Astrocyte of the spinal cord (primary cell): ENCODE measurements around the gene CIRBP.

Source experiments
- DNase-seq: peaks from one replicate; pipeline ENCODE4 v3.0.0; 2011; ENCODE audit warnings: low read depth, low spot score
- H3K4me3 ChIP-seq: 2 replicates; pipeline ENCODE4 v1.5.1; 2011; ENCODE audit warnings: low read depth, mild to moderate bottlenecking, low read length, moderate library complexity
- in situ Hi-C: cut with HindIII; loops from 2 replicates; pipeline ENCODE4 v1.10.0; 2017; ENCODE audit warnings: low sequenced_read_pairs
- TF ChIP-seq, protein P1 (sequence below): IDR thresholded peaks from 2 replicates; pipeline ENCODE4 v1.5.1; 2012; ENCODE audit warnings: low read depth, mild to moderate bottlenecking, low read length, inconsistent platforms

CIRBP gene

DNA sequence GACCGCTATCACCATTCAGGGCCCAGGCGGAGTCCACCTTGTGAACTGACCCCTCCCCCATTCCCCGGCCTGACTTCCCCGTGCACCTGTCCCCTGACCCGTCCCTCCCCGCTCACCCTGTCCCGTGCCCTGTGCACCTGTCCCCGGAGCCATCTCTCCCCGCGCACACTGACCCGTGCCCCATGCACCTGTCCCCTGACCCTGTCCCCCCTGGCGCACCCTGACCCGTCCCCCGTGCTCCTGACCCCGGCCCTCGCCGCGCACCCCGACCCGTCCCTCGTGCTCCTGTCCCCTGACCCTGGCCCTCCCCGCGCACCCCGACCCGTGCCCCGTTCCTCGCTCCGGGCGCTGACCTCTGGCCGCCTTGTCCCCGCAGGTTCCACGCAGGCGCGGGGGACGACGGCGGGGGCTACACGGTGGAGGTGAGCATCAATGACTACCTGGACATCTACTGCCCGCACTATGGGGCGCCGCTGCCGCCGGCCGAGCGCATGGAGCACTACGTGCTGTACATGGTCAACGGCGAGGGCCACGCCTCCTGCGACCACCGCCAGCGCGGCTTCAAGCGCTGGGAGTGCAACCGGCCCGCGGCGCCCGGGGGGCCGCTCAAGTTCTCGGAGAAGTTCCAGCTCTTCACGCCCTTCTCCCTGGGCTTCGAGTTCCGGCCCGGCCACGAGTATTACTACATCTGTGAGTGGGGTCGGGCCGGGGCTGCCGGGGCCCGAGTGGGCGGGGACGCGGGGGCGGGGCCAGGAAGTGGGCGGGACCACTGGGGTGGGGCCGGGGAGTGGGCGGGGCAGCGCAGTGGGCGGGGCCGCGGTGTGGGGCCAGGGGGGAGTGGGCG lies 26.3 kb downstream of the CIRBP start:
- no peak overlapping the region for H3K4me3 ChIP-seq
- in situ Hi-C loops = no loop called here
- no peak for DNase-seq
- TF ChIP-seq, protein P1, sequence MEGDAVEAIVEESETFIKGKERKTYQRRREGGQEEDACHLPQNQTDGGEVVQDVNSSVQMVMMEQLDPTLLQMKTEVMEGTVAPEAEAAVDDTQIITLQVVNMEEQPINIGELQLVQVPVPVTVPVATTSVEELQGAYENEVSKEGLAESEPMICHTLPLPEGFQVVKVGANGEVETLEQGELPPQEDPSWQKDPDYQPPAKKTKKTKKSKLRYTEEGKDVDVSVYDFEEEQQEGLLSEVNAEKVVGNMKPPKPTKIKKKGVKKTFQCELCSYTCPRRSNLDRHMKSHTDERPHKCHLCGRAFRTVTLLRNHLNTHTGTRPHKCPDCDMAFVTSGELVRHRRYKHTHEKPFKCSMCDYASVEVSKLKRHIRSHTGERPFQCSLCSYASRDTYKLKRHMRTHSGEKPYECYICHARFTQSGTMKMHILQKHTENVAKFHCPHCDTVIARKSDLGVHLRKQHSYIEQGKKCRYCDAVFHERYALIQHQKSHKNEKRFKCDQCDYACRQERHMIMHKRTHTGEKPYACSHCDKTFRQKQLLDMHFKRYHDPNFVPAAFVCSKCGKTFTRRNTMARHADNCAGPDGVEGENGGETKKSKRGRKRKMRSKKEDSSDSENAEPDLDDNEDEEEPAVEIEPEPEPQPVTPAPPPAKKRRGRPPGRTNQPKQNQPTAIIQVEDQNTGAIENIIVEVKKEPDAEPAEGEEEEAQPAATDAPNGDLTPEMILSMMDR = no peak

DNA sequence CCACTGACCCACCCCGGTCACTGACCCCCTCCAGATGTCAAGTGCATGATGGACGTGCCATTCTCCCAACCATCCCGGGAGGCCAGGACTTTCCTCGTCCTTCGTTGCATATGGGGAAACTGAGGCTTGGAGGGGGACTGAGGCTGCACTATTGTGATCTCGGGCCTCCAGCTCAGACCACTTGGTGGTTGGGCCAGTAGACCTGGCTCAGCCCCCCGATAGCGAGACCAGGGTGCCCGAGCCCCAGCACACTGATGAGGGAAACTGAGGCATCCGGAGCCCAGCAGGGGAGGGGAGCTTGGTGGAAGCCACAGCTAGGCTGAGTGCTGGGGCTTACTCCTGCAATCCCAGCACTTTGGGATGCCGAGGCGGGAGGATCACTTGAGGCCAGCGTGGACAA lies 26.9 kb downstream of the CIRBP start:
- no peak for DNase-seq
- TF ChIP-seq, protein P1 = no peak
- H3K4me3 ChIP-seq = no peak overlapping the region
- in situ Hi-C loops = no loop called here

DNA sequence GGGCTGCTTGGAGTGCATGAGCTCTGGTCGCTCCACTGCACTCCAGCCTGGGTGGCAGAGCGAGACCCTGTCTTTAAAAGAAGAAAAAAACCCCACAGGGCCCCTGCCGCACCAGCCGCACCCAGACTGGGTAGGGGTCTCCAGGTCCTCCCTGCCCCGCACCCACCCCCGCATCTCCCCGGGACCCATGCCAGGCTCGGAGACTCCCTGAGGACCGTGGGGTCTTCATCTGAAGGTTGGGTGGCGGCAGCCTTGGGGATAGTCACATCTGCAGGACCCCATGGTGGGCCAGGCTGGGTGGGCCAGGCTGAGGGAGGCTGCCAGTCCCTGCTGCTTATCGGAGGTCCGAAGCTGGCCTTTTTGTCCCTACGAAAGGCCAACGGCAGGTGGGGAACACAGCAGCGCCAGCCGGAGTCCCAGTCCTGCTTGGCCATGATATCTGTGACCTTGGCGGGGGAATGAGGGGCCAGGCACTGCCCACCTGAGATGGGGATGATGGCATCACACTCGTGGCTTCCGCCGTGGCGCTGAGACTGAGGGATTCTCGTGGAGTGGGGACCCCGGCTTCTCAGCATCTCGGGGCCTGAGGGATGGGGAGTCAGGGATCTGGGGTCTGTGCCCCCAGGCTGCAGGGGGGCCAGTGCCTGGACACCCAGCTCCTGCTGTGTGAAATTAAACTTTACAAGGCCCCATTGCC lies 27.6 kb downstream of the CIRBP start:
- in situ Hi-C loops = no loop called here
- DNase-seq = no peak
- no peak overlapping the region for H3K4me3 ChIP-seq
- TF ChIP-seq, protein P1 = no peak

DNA sequence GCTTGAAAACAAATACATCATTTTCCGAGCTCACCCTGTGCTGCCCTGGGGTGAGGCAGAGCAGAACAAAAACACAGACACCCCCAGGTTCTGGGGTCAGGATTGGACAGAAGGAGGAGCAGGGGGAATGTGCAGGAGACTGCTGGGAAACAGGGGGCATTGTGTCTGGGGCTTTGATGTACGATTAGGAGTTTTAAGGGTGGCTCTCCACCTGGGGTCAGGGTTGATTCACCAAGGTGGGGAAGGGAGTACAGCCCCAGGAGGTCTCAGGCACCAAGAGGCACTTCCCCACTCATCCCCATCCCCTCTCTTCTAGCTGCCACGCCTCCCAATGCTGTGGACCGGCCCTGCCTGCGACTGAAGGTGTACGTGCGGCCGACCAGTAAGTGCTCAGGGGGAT lies 29.1 kb downstream of the CIRBP start:
- no peak overlapping the region for H3K4me3 ChIP-seq
- in situ Hi-C loops = no loop called here
- TF ChIP-seq, protein P1 = no peak
- DNase-seq = no peak

DNA sequence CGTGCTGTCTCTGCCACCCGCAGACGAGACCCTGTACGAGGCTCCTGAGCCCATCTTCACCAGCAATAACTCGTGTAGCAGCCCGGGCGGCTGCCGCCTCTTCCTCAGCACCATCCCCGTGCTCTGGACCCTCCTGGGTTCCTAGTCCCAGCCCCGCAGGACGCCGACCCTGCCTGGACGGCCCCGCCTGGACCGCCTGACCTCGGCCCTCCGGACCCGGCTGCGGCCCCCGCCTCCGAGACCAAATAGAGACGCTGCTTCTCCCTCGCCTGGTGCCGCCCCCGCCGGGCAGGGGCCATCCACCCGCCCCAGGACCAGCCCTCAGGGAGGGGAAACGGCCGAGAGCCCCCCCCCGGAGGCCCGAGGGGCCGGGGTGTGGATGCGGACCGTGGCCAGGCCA lies 30.7 kb downstream of the CIRBP start:
- no peak overlapping the region for H3K4me3 ChIP-seq
- in situ Hi-C loops = no loop called here
- DNase-seq = no peak
- TF ChIP-seq, protein P1 = no peak

DNA sequence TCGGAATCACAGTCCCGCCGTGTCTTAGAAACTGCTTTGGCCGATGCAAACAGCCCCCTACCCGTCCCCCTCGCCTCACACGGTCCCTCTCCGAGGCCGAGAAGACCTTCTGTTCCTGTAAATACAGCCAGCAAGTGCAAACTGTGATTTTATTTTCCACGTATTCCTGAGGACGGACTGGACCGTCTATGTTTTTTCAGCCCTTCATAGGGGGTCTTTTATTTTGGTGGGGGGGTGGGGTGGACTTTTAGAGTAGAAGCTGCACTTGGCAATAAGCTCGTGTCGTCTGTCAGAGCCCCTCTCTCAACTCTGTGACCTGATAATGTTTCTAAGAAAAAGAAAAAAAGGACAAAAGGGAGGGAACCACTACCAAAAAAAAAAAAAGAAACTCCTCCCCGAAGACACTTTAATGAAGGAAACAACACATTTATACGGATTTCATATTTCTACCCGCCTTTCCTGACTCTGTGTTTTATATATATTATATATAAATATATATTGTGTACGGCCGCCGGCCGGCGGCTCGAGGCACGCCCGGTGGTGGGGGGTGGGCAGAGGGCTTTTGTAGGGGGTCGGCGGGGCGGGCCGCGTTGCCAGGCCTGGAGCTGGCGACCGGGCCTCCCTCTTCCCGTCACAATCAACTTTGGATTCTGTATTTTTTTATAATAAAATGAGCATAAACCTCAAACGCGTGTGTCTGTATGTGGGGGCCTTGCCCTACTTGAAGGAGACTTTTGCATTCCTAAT lies 31.8 kb downstream of the CIRBP start:
- DNase-seq = no peak
- in situ Hi-C loops = no loop called here
- H3K4me3 ChIP-seq = no peak overlapping the region
- TF ChIP-seq, protein P1 = no peak
